GM18519 (cell line): ENCODE measurements around the gene TEX51.

Experiments
- ATAC-seq: cut with Tn5 transposase; IDR thresholded peaks from one replicate; pipeline ENCODE4 v1.9.1; 2021; ENCODE audit warnings: mild to moderate bottlenecking, moderate library complexity; ENCODE audit not compliant: unreplicated experiment, low FRiP score

TEX51 gene

GRCh38 chr2:126911111-126911796, 12.6 kb downstream of the TEX51 start:
- ATAC-seq: no peak

DNA sequence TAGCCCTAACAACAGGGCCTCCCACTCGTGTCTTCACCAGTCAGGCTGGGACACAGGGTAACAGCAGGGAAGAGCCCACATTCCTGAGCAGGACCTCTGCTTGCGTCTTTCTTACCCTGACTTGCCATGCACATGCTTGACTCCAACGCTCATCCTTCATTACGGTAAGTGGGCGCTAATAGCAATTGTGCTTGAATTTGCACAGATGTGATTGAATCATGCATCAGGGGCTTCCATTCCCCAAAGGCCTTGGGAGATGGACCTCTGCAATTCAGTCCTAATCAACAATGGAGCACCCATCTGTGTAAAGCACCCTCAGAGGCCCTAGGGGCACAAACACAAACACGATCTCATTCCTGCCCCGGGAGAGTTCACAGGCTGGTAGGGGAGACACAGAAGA, 13.5 kb downstream of the TEX51 start:
- no peak for ATAC-seq

- no peak for ATAC-seq
Observed at GRCh38 chr2:126913329-126913728, 14.6 kb downstream of the TEX51 start.

DNA sequence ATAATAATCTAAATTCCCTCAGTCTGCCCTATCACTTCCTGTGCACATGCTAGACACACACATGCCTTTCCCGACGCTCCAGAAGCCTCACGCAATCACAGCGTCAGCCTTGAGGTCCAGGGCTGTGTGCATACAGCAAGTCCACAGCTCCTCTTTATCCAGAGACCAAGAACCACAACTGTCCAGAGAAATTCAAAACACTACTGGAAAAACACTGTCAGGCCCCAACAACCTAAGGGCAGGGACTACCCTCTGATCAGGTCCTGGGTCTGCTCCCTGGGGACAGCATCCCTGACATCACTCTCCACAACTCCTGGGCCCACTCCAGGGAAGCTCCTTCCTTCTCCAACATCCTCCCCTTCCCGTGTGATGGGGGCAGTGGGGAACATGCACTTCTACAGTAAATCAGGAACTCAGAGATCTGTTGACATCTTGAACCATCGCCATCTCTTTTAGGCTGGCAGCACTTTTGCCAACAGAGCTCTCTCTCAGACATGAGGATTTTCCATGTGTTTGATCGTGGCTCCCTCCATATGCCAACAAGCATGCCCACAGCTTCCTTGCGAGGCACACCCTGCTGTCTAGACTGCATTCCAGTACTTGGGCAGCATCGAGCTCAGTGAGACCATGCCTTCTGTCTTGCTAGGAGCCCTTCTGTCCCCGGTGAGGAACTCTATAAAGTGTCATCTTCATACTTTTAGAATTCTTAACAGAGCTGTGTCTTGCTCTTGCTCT, 15.4 kb downstream of the TEX51 start:
- no peak for ATAC-seq

- ATAC-seq: no peak
Observed at GRCh38 chr2:126914811-126915500, 16.3 kb downstream of the TEX51 start.

DNA sequence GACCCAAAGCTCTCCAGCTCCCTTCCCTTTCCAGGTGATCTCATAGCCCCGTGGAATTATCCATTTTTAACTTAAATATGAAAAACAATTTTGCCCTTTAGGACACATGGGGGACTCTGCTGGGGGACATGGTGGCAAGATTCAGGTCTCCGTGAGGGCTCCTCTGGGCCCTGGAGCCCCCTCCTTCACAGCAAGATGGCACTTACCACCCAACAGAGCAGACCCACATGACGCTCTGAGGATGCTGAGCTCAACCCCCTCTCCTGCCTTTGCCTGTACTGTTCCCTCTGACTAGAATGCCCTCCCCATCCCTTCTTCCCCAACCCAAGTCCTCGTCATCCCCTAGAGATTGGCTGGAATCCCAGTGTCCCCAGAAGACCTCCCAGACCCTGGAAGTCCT, 17.2 kb downstream of the TEX51 start:
- ATAC-seq: no peak

- no peak for ATAC-seq
Observed at GRCh38 chr2:126916744-126917143, 18.1 kb downstream of the TEX51 start.

DNA sequence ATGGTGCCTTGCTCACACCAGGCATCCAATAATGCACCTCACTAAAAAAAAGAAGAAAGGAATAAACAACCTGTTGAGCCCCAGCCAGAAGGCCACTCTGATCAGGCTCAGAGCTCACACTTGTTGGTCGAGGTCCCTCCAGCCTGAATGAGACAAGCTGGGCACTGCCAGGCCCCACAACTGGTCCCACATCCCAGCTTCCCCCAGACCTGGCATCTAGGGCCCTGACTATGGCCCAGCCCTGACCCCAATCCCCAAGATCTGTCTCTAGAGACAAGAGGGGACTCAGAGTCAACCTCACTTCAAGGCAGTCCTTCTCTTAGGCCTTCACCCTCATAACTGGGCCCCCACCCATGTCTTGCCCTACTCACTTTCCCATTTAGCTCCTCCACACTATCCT, 22.4 kb downstream of the TEX51 start:
- no peak for ATAC-seq

- ATAC-seq: no peak
Observed at GRCh38 chr2:126930970-126931590, 32.4 kb downstream of the TEX51 start.

GRCh38 chr2:126932529-126932928, 33.8 kb downstream of the TEX51 start:
- no peak for ATAC-seq

DNA sequence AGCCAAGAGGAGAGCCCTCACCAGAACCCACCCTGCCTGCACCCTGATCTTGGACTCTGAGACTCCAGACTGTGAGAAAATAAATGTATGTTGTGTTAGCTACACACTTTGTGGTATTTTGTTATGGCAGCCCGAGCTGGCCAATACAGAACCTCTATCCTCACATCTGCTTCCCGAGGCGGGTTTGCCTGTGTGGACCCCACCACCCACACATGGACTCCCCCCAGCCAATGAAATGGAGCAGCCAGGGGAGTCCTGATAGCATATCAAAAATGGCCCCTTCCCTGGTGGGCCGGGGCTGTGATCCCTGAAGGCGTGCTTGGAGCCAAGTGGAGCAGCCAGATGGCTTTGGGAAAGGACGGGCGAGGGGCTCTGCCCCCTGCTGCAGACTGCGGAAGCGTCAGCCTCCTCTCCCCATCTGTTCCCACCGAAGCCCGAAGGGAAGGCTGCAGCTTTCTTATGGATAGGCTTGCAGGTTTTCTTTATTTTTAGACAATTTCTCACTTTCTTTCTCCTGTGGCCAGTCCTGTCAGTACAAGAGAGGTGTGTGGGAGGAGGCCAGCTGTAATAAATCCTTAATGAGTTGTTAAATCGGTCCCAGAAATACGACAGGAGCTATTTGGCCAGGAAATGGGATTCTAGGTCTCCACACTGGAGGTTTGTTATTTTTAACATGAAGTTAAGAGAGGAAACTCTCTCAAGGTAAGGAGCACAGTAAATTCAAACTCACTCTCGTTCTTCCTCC, 34.4 kb downstream of the TEX51 start:
- no peak for ATAC-seq

GRCh38 chr2:126933711-126934091, 35.0 kb downstream of the TEX51 start:
- ATAC-seq: no peak

DNA sequence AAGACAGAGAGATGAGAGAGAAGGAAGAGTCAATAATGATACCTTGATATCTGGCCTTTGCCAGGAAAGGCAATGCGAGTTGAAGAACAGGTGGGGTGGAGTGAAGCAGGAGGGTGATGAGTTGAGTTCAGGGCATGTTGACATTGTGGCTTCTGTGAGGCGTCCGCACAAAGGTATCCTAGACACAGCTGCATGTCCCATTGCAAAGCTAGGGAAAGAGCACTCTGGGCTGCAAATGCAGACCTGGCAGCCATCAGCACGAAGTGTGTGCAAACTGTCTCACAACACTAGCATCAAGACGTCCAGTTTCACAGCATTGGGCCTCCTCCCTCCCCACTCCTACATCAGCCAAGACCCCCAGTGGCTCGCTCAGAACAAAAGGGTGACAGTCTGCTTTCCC, 36.1 kb downstream of the TEX51 start:
- no peak for ATAC-seq

DNA sequence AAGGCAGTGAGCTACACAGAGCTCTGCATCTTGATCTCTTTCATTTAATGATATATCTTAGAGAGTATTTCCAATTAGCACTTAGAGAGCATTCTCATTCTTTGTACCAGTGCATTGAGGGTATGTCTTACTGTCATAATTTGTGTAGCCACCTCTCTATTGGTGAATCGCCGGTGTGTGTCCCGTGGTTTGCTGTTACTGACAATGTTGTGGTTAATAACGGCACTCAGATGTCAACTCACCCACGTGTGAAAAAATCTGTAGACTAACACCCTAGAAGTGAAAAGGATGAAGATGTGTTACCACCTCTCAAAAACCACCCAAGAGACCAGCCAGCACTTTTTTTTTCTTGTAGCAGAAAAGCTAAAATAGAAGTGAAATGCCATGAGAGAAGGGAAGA, 37.1 kb downstream of the TEX51 start:
- no peak for ATAC-seq

DNA sequence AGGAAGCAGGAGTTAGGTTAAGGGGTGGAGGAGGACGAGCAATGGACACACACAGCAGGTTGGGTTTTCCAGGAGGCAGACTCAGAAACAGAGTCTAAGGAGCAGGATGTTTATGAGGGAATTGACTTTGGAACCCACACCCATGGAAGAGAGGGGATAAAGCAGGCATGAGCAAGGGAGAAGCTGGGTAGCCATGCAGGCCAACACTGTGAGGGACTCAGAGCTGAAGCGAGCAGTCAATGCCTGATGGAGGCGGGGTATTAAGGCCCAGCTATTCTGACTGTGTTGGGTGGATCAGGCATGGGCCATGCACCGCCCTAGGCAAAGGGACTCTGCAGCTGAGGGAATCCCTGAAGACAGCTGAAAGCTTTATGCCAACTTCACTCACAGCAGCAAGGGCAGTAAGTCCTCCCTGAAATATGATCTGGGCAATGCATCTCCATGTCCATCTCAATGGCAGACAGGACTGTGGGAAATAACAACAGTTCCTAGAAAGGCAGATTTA, 37.6 kb downstream of the TEX51 start:
- ATAC-seq: no peak

DNA sequence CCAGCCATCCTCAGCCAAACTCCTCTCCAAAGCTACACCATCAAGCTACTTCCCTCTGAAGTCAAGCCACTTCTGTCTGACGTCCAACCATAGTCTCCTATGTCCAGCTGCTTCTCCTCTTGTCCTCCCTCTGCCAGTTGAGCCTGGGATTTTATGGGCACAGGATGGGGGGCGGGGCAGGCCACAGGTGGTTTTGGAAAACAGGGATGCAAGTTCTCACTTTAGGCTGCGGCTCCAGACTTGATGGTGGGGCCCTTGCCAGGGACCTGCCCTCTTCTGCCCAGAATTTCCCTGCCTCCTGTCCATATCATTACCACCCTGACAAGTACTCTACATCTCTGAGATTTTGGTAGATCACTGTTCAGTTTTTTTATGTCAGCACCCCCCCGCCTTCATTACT, 41.6 kb downstream of the TEX51 start:
- ATAC-seq: no peak

DNA sequence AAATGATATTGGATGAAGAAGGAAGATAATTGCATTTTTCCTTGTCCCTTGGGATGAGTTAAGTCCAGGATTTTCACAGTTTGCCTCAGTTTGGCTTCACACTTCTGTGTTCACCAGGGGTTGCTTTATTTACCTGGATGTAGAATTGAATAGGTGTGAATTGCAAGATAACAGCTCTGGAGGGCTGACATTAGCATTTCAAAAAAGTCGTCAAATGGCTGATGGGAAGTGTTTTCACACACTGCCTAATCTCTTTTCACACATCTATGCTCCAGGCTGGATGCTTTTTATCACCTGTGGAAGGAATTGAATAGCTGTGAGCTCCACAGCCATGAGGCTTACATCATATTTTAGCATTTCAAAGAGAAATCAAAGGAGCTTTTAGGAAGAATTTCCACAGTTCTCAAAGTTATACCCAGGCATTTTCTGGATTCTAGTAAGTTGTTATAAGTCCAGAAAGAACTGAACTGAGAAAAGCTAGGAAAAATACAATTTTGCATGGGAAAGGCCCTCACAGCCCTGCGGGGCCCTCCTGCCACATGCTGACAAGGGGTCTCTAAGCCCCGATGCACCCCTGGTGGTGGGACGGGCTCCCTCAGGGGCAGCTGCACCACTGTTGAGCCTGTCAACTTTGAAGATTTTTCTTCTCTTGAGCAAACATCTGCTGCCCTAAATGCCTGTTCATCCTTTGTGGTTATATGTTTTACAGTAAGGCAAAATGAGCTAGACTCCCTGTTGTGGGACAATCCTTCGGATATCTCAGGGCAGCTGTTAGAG, 43.9 kb downstream of the TEX51 start:
- ATAC-seq: no peak

GRCh38 chr2:126943612-126944348, 45.1 kb downstream of the TEX51 start:
- ATAC-seq: no peak

DNA sequence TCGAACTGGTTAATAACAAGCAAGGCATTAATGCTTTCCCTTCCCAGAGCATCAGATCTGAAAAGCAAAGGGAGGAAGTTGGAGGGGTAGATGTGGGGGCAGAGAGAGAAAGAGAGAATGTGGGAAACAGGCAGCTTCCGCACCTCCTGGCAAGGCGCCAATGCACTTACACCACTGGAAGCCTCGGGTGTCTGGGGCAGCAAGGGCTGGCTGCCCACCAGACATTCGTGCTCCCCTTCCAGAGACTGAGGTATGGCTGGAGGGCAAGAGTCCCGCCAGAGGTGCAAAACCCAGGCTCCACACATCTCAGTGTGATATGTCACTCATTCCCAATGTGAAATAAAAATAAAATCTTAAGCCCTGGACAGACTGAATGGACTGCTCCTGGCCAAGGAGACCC, 46.4 kb downstream of the TEX51 start:
- ATAC-seq: no peak
